SK-N-SH (cell line): ENCODE results near the gene MGAT1. TPM values are rescaled to one million over a fixed set of nuclear protein-coding genes. Genes with fewer than 3 reads are reported as not detected.

Experiments
- CTCF ChIA-PET: fragments of 300-600, 350-600 bp; formaldehyde crosslinking; extraction: SDS; loops from one replicate; lab custom pipeline; 2021; lab: Yijun Ruan, JAX
- POLR2A ChIA-PET: fragments of 350-600 bp; sonication (Branson Sonifier 250); formaldehyde crosslinking; extraction: SDS; loops from one replicate; lab custom pipeline; 2020; ENCODE audit warnings: antibody characterized with exemption, inconsistent platforms; lab: Yijun Ruan, JAX
- DNase-seq: peaks from one replicate; pipeline ENCODE4 v3.0.0; 2012
- H2AFZ ChIP-seq: fragments of 200-600 bp; sonication (generic); 2 replicates; pipeline ENCODE4 v1.8.1; 2016; ENCODE audit warnings: antibody characterized with exemption, mild to moderate bottlenecking, low read depth
- H3F3A ChIP-seq: fragments of 200-600 bp; sonication (generic); replicated peaks from 2 replicates; pipeline ENCODE3; 2016; ENCODE audit warnings: antibody characterized with exemption, mild to moderate bottlenecking; ENCODE audit not compliant: insufficient read depth
- H3K27ac ChIP-seq, 2 experiments: fragments of 200-500 bp in 1 of 2; fragments of 200-600 bp in 1 of 2; sonication (Bioruptor generic) in 1 of 2; sonication (generic), shearing (Covaris generic) in 1 of 2; 2 replicates each; pipeline versions ENCODE4 v1.5.1 to v1.6.1; 2014 to 2016; ENCODE audit warnings: low read depth in 2 of 2, inconsistent platforms in 1 of 2, low read length in 1 of 2, mild to moderate bottlenecking in 1 of 2, mixed read lengths in 1 of 2
- H3K27me3 ChIP-seq: fragments of 200-600 bp; sonication (generic), shearing (Covaris generic); 2 replicates; pipeline ENCODE4 v1.6.1; 2016; ENCODE audit warnings: mixed run types; ENCODE audit not compliant: insufficient read depth
- H3K36me3 ChIP-seq, 2 experiments: fragments of 200-500 bp in 1 of 2; fragments of 200-600 bp in 1 of 2; sonication (Bioruptor generic) in 1 of 2; sonication (generic) in 1 of 2; replicated peaks in 1 of 2; 2 replicates each; pipeline versions ENCODE3 to v1.5.1; 2014 to 2016; ENCODE audit warnings: low read length in 1 of 2, mild to moderate bottlenecking in 1 of 2; ENCODE audit not compliant: insufficient read depth in 2 of 2, control insufficient read depth in 1 of 2
- H3K4me1 ChIP-seq, 2 experiments: fragments of 200-500 bp in 1 of 2; fragments of 200-600 bp in 1 of 2; sonication (Bioruptor generic) in 1 of 2; sonication (generic), shearing (Covaris generic) in 1 of 2; 2 replicates each; pipeline versions ENCODE4 v1.5.1 to v1.6.1; 2014 to 2016; ENCODE audit warnings: low read depth in 1 of 2, low read length in 1 of 2, mixed run types in 1 of 2; ENCODE audit not compliant: insufficient read depth in 2 of 2, control insufficient read depth in 1 of 2
- H3K4me2 ChIP-seq: fragments of 200-600 bp; sonication (generic), shearing (Covaris generic); 2 replicates; pipeline ENCODE4 v1.6.1; 2017; ENCODE audit warnings: mixed run types
- H3K4me3 ChIP-seq, 2 experiments: fragments of 200-500 bp in 1 of 2; fragments of 200-600 bp in 1 of 2; sonication (Bioruptor generic) in 1 of 2; sonication (generic), shearing (Covaris generic) in 1 of 2; 2 replicates each; pipeline versions ENCODE4 v1.5.1 to v1.8.1; 2014 to 2016; ENCODE audit warnings: low read depth in 2 of 2, inconsistent platforms in 1 of 2, low read length in 1 of 2, mild to moderate bottlenecking in 1 of 2, mixed read lengths in 1 of 2, moderate library complexity in 1 of 2
- H3K79me2 ChIP-seq: fragments of 200-600 bp; sonication (generic); 2 replicates; pipeline ENCODE4 v1.8.1; 2017; ENCODE audit warnings: mild to moderate bottlenecking; ENCODE audit not compliant: insufficient read depth
- H3K9ac ChIP-seq: fragments of 200-600 bp; sonication (generic); 2 replicates; pipeline ENCODE4 v1.6.1; 2017; ENCODE audit warnings: mixed run types
- H3K9me2 ChIP-seq: fragments of 200-600 bp; sonication (generic); 2 replicates; pipeline ENCODE4 v1.6.1; 2017; ENCODE audit warnings: mixed run types
- H3K9me3 ChIP-seq: fragments of 200-600 bp; sonication (generic); 2 replicates; pipeline ENCODE4 v1.6.1; 2017; ENCODE audit warnings: mixed run types, mild to moderate bottlenecking, moderate library complexity
- H4K20me1 ChIP-seq: fragments of 200-600 bp; sonication (generic); 2 replicates; pipeline ENCODE4 v1.6.1; 2017; ENCODE audit warnings: mild to moderate bottlenecking, mixed run types; ENCODE audit not compliant: insufficient read depth
- CTCF ChIP-seq: fragments of 200-600 bp; sonication (generic); IDR thresholded peaks from 2 replicates; pipeline ENCODE4 v1.6.1; 2017; ENCODE audit warnings: antibody characterized with exemption, mild to moderate bottlenecking, moderate library complexity
- ELF1 ChIP-seq: IDR thresholded peaks from 2 replicates; pipeline ENCODE4 v1.4.0; 2012
- EZH2phosphoT487 ChIP-seq: fragments of 200-600 bp; sonication (generic); IDR thresholded peaks from 2 replicates; pipeline ENCODE4 v1.6.1; 2017; ENCODE audit warnings: low read depth, mixed run types, mild to moderate bottlenecking, antibody characterized with exemption, moderate library complexity, borderline replicate concordance
- FOSL2 ChIP-seq: IDR thresholded peaks from 2 replicates; pipeline ENCODE4 v1.4.0; 2012; ENCODE audit warnings: low read depth, mild to moderate bottlenecking, moderate library complexity, borderline replicate concordance
- FOXM1 ChIP-seq: IDR thresholded peaks from 2 replicates; pipeline ENCODE4 v1.4.0; 2012; ENCODE audit warnings: low read depth, mild to moderate bottlenecking
- GATA2 ChIP-seq: sonication (generic); formaldehyde crosslinking; IDR thresholded peaks from 2 replicates; pipeline ENCODE4 v1.5.0; 2020; ENCODE audit warnings: mild to moderate bottlenecking, missing genetic modification reagents
- IRF3 ChIP-seq: fragments of 150-350 bp; IDR thresholded peaks from 2 replicates; pipeline ENCODE4 v1.6.1; 2016; ENCODE audit warnings: mild to moderate bottlenecking, low read depth, low read length
- JUND ChIP-seq: IDR thresholded peaks from 2 replicates; pipeline ENCODE4 v1.4.0; 2012
- MAX ChIP-seq: IDR thresholded peaks from 2 replicates; pipeline ENCODE4 v1.4.0; 2012; ENCODE audit warnings: low read depth
- MEF2A ChIP-seq: IDR thresholded peaks from 2 replicates; pipeline ENCODE4 v1.4.0; 2012; ENCODE audit warnings: low read depth, borderline replicate concordance
- MXI1 ChIP-seq: IDR thresholded peaks from 2 replicates; pipeline ENCODE4 v1.6.1; 2012; ENCODE audit warnings: mild to moderate bottlenecking, low read depth, low read length, improper control_type of control experiment
- NFIC ChIP-seq: IDR thresholded peaks from 2 replicates; pipeline ENCODE4 v1.4.0; 2012; ENCODE audit warnings: borderline replicate concordance
- PBX3 ChIP-seq: IDR thresholded peaks from 2 replicates; pipeline ENCODE4; 2012
- POLR2AphosphoS5 ChIP-seq: IDR thresholded peaks from 2 replicates; pipeline ENCODE4 v1.6.1; 2012; ENCODE audit warnings: low read depth, low read length
- RCOR1 ChIP-seq: fragments of 150-350 bp; IDR thresholded peaks from 2 replicates; pipeline ENCODE4 v1.6.1; 2017; ENCODE audit warnings: antibody characterized with exemption, low read length
- RFX5 ChIP-seq: IDR thresholded peaks from 2 replicates; pipeline ENCODE4 v1.6.1; 2012; ENCODE audit warnings: mild to moderate bottlenecking, improper control_type of control experiment, low read length
- RXRA ChIP-seq: IDR thresholded peaks from 2 replicates; pipeline ENCODE4 v1.4.0; 2012; ENCODE audit warnings: low read depth, mild to moderate bottlenecking, borderline replicate concordance
- TAF1 ChIP-seq: IDR thresholded peaks from 2 replicates; pipeline ENCODE4 v1.6.1; 2012; ENCODE audit warnings: low read depth, mild to moderate bottlenecking, low read length, moderate library complexity, borderline replicate concordance
- TEAD4 ChIP-seq: IDR thresholded peaks from 2 replicates; pipeline ENCODE4 v1.4.0; 2012; ENCODE audit warnings: mild to moderate bottlenecking, borderline replicate concordance; ENCODE audit not compliant: insufficient read depth
- USF1 ChIP-seq: IDR thresholded peaks from 2 replicates; pipeline ENCODE4 v1.4.0; 2012; ENCODE audit warnings: low read depth, borderline replicate concordance
- USF2 ChIP-seq: fragments of 150-350 bp; IDR thresholded peaks from 2 replicates; pipeline ENCODE4 v1.6.1; 2017; ENCODE audit warnings: antibody characterized with exemption, low read length, low read depth, borderline replicate concordance
- WGBS: methylation state at CpG from one replicate; pipeline ENCODE4 v1.1.6; 2017; ENCODE audit warnings: low lambda C conversion rate; 5-methylcytosine and 5-hydroxymethylcytosine counted together
- polyA plus RNA-seq, 3 experiments: library from polyadenylated mRNA; depleted of rRNA; stranded (reverse); fragments of >200 nt; gene quantifications; 2 replicates each; pipeline ENCODE4 v1.2.3, GENCODE V29; 2012

The MGAT1 gene
- polyA plus RNA-seq (2012; rRNA removed): 47.3 and 55.8 TPM in 2 replicates
- 27.7 and 43.1 TPM in 2 replicates for polyA plus RNA-seq (2012; cell fraction: cytosol; rRNA removed)
- 56.3 and 60.6 TPM in 2 replicates for polyA plus RNA-seq (2012; cell fraction: nucleus; rRNA removed)

GRCh38 chr5:180802325-180803180 is at the start of gene MGAT1:
Gene MGAT1, minus strand, starts transcription at chr5:180802806. Its CDS starts 9,835 bp downstream, at chr5:180792971.
- DNase-seq: peak; percentile 98
- Histone ChIP-seq H4K20me1 (peaks cover 45% of the 10 kb centered on the region), H3K79me2 (peaks cover 75% of the 10 kb centered on the region), H3K4me3 (peak within 1 kb of the TSS; percentile 83 to 94), H3K36me3 (peaks cover 6 to 18% of the 10 kb centered on the region in 2 experiments), H3K4me1 (peaks cover 31 to 43% of the 10 kb centered on the region in 2 experiments; a peak in 3 of 4 replicates), H3F3A (no peaks in the 10 kb centered on the region), H3K9me3 (no peaks in the 10 kb centered on the region), H3K27ac (peak within 1 kb of the TSS; percentile 81 to 85), H3K27me3 (no peaks in the 10 kb centered on the region), H3K4me2 (peak within 1 kb of the TSS; percentile 94)
- CTCF ChIA-PET: interaction anchor here (4.5 kb wide), 1 partner anchor 18 kb away, joined by 39 read pairs; no protein-coding TSS in a partner anchor
- POLR2A ChIA-PET: interaction anchor here (0.7 to 1.5 kb wide), 2 partner anchors 8 to 34 kb away, joined by 3 to 4 read pairs; no protein-coding TSS in a partner anchor
- WGBS: 0% methylated on average over 17 of the region's 87 CpGs
- TF ChIP-seq USF2 (no peak), RCOR1 (no peak), PBX3 (0 out of 2 replicates have a peak, but pooled peaks have one; percentile 23), ELF1 (no peak), NFIC (no peak), MXI1 (peak; percentile 81; the same call in 1 of the 2 replicates), USF1 (peak; percentile 6; the same call in 1 of the 2 replicates), IRF3 (no peak), RXRA (no peak), FOXM1 (no peak), TEAD4 (0 out of 2 replicates have a peak, but pooled peaks have one; percentile 22), JUND (no peak), FOSL2 (no peak), TAF1 (peak; percentile 84), POLR2AphosphoS5 (peak; percentile 85), EZH2phosphoT487 (no peak), GATA2 (CRISPR knock-in tag) (no peak), RFX5 (no peak), MEF2A (no peak), CTCF (no peak), MAX (no peak)
- TF ChIP-seq, all 33 proteins: peak for 6
- H2AFZ ChIP-seq: no peak within 1 kb of the TSS
- peak within 1 kb of the TSS; percentile 93 for H3K9ac ChIP-seq
- no peaks in the 10 kb centered on the region for H3K9me2 ChIP-seq
